ENCODE data around the gene EML3.
A peak's percentile ranks its signal among the peaks of the same experiment; 100 is the strongest.

EML3 gene

GRCh38 chr11:62603776-62604299, 8.7 kb downstream of the EML3 start:
- peaks cover 19 to 35% of the 10 kb centered on the region in 2 donors for H3K4me1 ChIP-seq (ENCODE audit: control insufficient read depth in 1 of 2, insufficient read depth in 2 of 2, low read length in 2 of 2)
- no peaks in the 10 kb centered on the region for H3K27me3 ChIP-seq (ENCODE audit: low read depth, low read length)
- H3K4me3 ChIP-seq (ENCODE audit: low read depth in 1 of 2, low read length in 2 of 2) = no peak overlapping the region
- peaks cover 12 to 35% of the 10 kb centered on the region in 2 donors for H3K36me3 ChIP-seq (ENCODE audit: control insufficient read depth in 1 of 2, insufficient read depth in 2 of 2, low read length in 2 of 2)
- no peak overlapping the region for H3K27ac ChIP-seq (ENCODE audit: low read length)
- no peaks in the 10 kb centered on the region for H3K9me3 ChIP-seq (ENCODE audit: control insufficient read depth in 1 of 2, low read length in 2 of 2)

- H3K27me3 ChIP-seq (ENCODE audit: low read depth, low read length) = no peaks in the 10 kb centered on the region
- peak overlapping the region; percentile 89 to 93 for H3K4me3 ChIP-seq (ENCODE audit: low read depth in 1 of 2, low read length in 2 of 2)
- peaks cover 11 to 34% of the 10 kb centered on the region in 2 donors for H3K36me3 ChIP-seq (ENCODE audit: control insufficient read depth in 1 of 2, insufficient read depth in 2 of 2, low read length in 2 of 2)
- H3K4me1 ChIP-seq (ENCODE audit: control insufficient read depth in 1 of 2, insufficient read depth in 2 of 2, low read length in 2 of 2) = peaks cover 23 to 42% of the 10 kb centered on the region in 2 donors
- H3K9me3 ChIP-seq (ENCODE audit: control insufficient read depth in 1 of 2, low read length in 2 of 2) = no peaks in the 10 kb centered on the region
- no peak overlapping the region for H3K27ac ChIP-seq (ENCODE audit: low read length)
These were observed 9.5 kb downstream of the EML3 start for GRCh38 chr11:62603072-62603408.

GRCh38 chr11:62602141-62603071, 10.2 kb downstream of the EML3 start:
- H3K27ac ChIP-seq (ENCODE audit: low read length) = peak overlapping the region; percentile 72
- peaks cover 23 to 42% of the 10 kb centered on the region in 2 donors for H3K4me1 ChIP-seq (ENCODE audit: control insufficient read depth in 1 of 2, insufficient read depth in 2 of 2, low read length in 2 of 2)
- peak overlapping the region; percentile 89 to 93 for H3K4me3 ChIP-seq (ENCODE audit: low read depth in 1 of 2, low read length in 2 of 2)
- H3K36me3 ChIP-seq (ENCODE audit: control insufficient read depth in 1 of 2, insufficient read depth in 2 of 2, low read length in 2 of 2) = peaks cover 11 to 35% of the 10 kb centered on the region in 2 donors
- H3K27me3 ChIP-seq (ENCODE audit: low read depth, low read length) = no peaks in the 10 kb centered on the region
- no peaks in the 10 kb centered on the region for H3K9me3 ChIP-seq (ENCODE audit: control insufficient read depth in 1 of 2, low read length in 2 of 2)

- Histone ChIP-seq H3K9me3 (ENCODE audit: control insufficient read depth in 1 of 2, low read length in 2 of 2) (no peaks in the 10 kb centered on the region), H3K4me1 (ENCODE audit: control insufficient read depth in 1 of 2, insufficient read depth in 2 of 2, low read length in 2 of 2) (peaks cover 23 to 42% of the 10 kb centered on the region in 2 donors), H3K27me3 (ENCODE audit: low read depth, low read length) (no peaks in the 10 kb centered on the region), H3K27ac (ENCODE audit: low read length) (peak within 1 kb of the TSS; percentile 83), H3K36me3 (ENCODE audit: control insufficient read depth in 1 of 2, insufficient read depth in 2 of 2, low read length in 2 of 2) (peaks cover 15 to 42% of the 10 kb centered on the region in 2 donors), H3K4me3 (ENCODE audit: low read depth in 1 of 2, low read length in 2 of 2) (peak within 1 kb of the TSS; percentile 89 to 93)
These were observed 11.0 kb downstream of the EML3 start, which contains the start of gene MTA2 for GRCh38 chr11:62601372-62602140. TSS of gene MTA2 (minus strand) at chr11:62601865. CDS start at chr11:62601450, 415 bp downstream.

GRCh38 chr11:62601122-62601371, 11.5 kb downstream of the EML3 start:
- Histone ChIP-seq H3K9me3 (ENCODE audit: control insufficient read depth in 1 of 2, low read length in 2 of 2) (no peaks in the 10 kb centered on the region), H3K27me3 (ENCODE audit: low read depth, low read length) (no peaks in the 10 kb centered on the region), H3K36me3 (ENCODE audit: control insufficient read depth in 1 of 2, insufficient read depth in 2 of 2, low read length in 2 of 2) (peaks cover 20 to 45% of the 10 kb centered on the region in 2 donors), H3K4me3 (ENCODE audit: low read depth in 1 of 2, low read length in 2 of 2) (peak overlapping the region; percentile 89 to 93), H3K4me1 (ENCODE audit: control insufficient read depth in 1 of 2, insufficient read depth in 2 of 2, low read length in 2 of 2) (peaks cover 23 to 42% of the 10 kb centered on the region in 2 donors), H3K27ac (ENCODE audit: low read length) (peak overlapping the region; percentile 83)

- peak overlapping the region; percentile 89 to 93 for H3K4me3 ChIP-seq (ENCODE audit: low read depth in 1 of 2, low read length in 2 of 2)
- H3K27me3 ChIP-seq (ENCODE audit: low read depth, low read length) = no peaks in the 10 kb centered on the region
- H3K27ac ChIP-seq (ENCODE audit: low read length) = peak overlapping the region; percentile 83
- peaks cover 25 to 45% of the 10 kb centered on the region in 2 donors for H3K36me3 ChIP-seq (ENCODE audit: control insufficient read depth in 1 of 2, insufficient read depth in 2 of 2, low read length in 2 of 2)
- peaks cover 23 to 42% of the 10 kb centered on the region in 2 donors for H3K4me1 ChIP-seq (ENCODE audit: control insufficient read depth in 1 of 2, insufficient read depth in 2 of 2, low read length in 2 of 2)
- H3K9me3 ChIP-seq (ENCODE audit: control insufficient read depth in 1 of 2, low read length in 2 of 2) = no peaks in the 10 kb centered on the region
These were observed 12.0 kb downstream of the EML3 start for GRCh38 chr11:62600367-62601121.

- Histone ChIP-seq H3K27me3 (ENCODE audit: low read depth, low read length) (no peaks in the 10 kb centered on the region), H3K4me1 (ENCODE audit: control insufficient read depth in 1 of 2, insufficient read depth in 2 of 2, low read length in 2 of 2) (peaks cover 23 to 42% of the 10 kb centered on the region in 2 donors), H3K9me3 (ENCODE audit: control insufficient read depth in 1 of 2, low read length in 2 of 2) (no peaks in the 10 kb centered on the region), H3K27ac (ENCODE audit: low read length) (peak overlapping the region; percentile 83), H3K36me3 (ENCODE audit: control insufficient read depth in 1 of 2, insufficient read depth in 2 of 2, low read length in 2 of 2) (peaks cover 31 to 45% of the 10 kb centered on the region in 2 donors), H3K4me3 (ENCODE audit: low read depth in 1 of 2, low read length in 2 of 2) (peak overlapping the region; percentile 89 to 93)
These were observed 12.7 kb downstream of the EML3 start for GRCh38 chr11:62599901-62600300.

- Histone ChIP-seq H3K36me3 (ENCODE audit: control insufficient read depth in 1 of 2, insufficient read depth in 2 of 2, low read length in 2 of 2) (peaks cover 38 to 52% of the 10 kb centered on the region in 2 donors), H3K4me1 (ENCODE audit: control insufficient read depth in 1 of 2, insufficient read depth in 2 of 2, low read length in 2 of 2) (peaks cover 23 to 42% of the 10 kb centered on the region in 2 donors), H3K4me3 (ENCODE audit: low read depth in 1 of 2, low read length in 2 of 2) (peak overlapping the region; percentile 89 to 93), H3K9me3 (ENCODE audit: control insufficient read depth in 1 of 2, low read length in 2 of 2) (no peaks in the 10 kb centered on the region), H3K27me3 (ENCODE audit: low read depth, low read length) (no peaks in the 10 kb centered on the region), H3K27ac (ENCODE audit: low read length) (peak overlapping the region; percentile 83)
These were observed 13.4 kb downstream of the EML3 start for GRCh38 chr11:62599069-62599696.

GRCh38 chr11:62595124-62595523, 17.5 kb downstream of the EML3 start:
- Histone ChIP-seq H3K27me3 (ENCODE audit: low read depth, low read length) (no peaks in the 10 kb centered on the region), H3K36me3 (ENCODE audit: control insufficient read depth in 1 of 2, insufficient read depth in 2 of 2, low read length in 2 of 2) (peaks cover 47 to 54% of the 10 kb centered on the region in 2 donors), H3K4me1 (ENCODE audit: control insufficient read depth in 1 of 2, insufficient read depth in 2 of 2, low read length in 2 of 2) (peaks cover 31 to 44% of the 10 kb centered on the region in 2 donors), H3K4me3 (ENCODE audit: low read depth in 1 of 2, low read length in 2 of 2) (no peak overlapping the region), H3K9me3 (ENCODE audit: control insufficient read depth in 1 of 2, low read length in 2 of 2) (no peaks in the 10 kb centered on the region), H3K27ac (ENCODE audit: low read length) (no peak overlapping the region)

GRCh38 chr11:62593434-62594044, 19.0 kb downstream of the EML3 start:
- Histone ChIP-seq H3K4me1 (ENCODE audit: control insufficient read depth in 1 of 2, insufficient read depth in 2 of 2, low read length in 2 of 2) (peaks cover 15 to 37% of the 10 kb centered on the region in 2 donors), H3K27ac (ENCODE audit: low read length) (no peak overlapping the region), H3K36me3 (ENCODE audit: control insufficient read depth in 1 of 2, insufficient read depth in 2 of 2, low read length in 2 of 2) (peaks cover 47 to 57% of the 10 kb centered on the region in 2 donors), H3K27me3 (ENCODE audit: low read depth, low read length) (no peaks in the 10 kb centered on the region), H3K4me3 (ENCODE audit: low read depth in 1 of 2, low read length in 2 of 2) (no peak overlapping the region), H3K9me3 (ENCODE audit: control insufficient read depth in 1 of 2, low read length in 2 of 2) (no peaks in the 10 kb centered on the region)
